ENCODE measurements around the gene CPNE8. TPM values are rescaled to one million over a fixed set of nuclear protein-coding genes. Genes with fewer than 3 reads are reported as not detected.

Gene CPNE8
- total and polyA plus RNA-seq, 2 donors (not counting 1 experiment from before 2014, with no cell fraction given): 1.5 to 1.6 TPM

- Histone ChIP-seq H3K79me2 (ENCODE audit: control insufficient read depth, insufficient read depth, low read length) (no peaks in the 10 kb centered on the region), H3K9ac (ENCODE audit: low read length) (no peak overlapping the region), H3K27me3 (replicated peaks in 1 of 4; ENCODE audit: control extremely low read depth in 1 of 4, control insufficient read depth in 3 of 4, insufficient read depth in 4 of 4, low read length in 3 of 4) (no peaks in the 10 kb centered on the region), H3K4me1 (ENCODE audit: control insufficient read depth in 2 of 2, insufficient read depth in 2 of 2, low read length in 2 of 2) (no peaks in the 10 kb centered on the region), H4K20me1 (ENCODE audit: control insufficient read depth, insufficient read depth, low read length, poor library complexity, severe bottlenecking) (no peaks in the 10 kb centered on the region), H3K4me2 (replicated peaks; ENCODE audit: low read depth, low read length, poor library complexity, severe bottlenecking) (no peak overlapping the region), H3K36me3 (replicated peaks in 1 of 2; ENCODE audit: control extremely low read depth in 1 of 2, control insufficient read depth in 1 of 2, extremely low read depth in 1 of 2, insufficient read depth in 2 of 2, low read length in 1 of 2) (no peaks in the 10 kb centered on the region), H3K9me3 (ENCODE audit: control extremely low read depth in 1 of 3, control insufficient read depth in 2 of 3, insufficient read depth in 1 of 3, low read length in 2 of 3) (no peaks in the 10 kb centered on the region), H3K4me3 (ENCODE audit: control extremely low read depth in 1 of 5, extremely low read depth in 1 of 5, insufficient read depth in 1 of 5, low read depth in 2 of 5, low read length in 4 of 5) (no peak overlapping the region), H2AFZ (ENCODE audit: insufficient read depth, low read depth, low read length, poor library complexity, severe bottlenecking) (no peak overlapping the region), H3K27ac (ENCODE audit: low read length in 2 of 2) (no peak overlapping the region)
- Mint-ChIP-seq H3K27ac (no peak overlapping the region), H3K4me1 (no peaks in the 10 kb centered on the region), H3K9me3 (ENCODE audit: insufficient read depth) (peaks cover 4% of the 10 kb centered on the region), H3K4me3 (no peak overlapping the region), H3K27me3 (no peaks in the 10 kb centered on the region)
- DNase-seq: no peak
- ChIA-PET POLR2A (no interaction called here), CTCF (interaction anchor here (1.6 kb wide), 1 partner anchor 10 kb away, joined by 4 read pairs; no protein-coding TSS in a partner anchor)
- TF ChIP-seq CTCF (IDR thresholded peaks at IDR 0.05): no peak
- no peak for TF ChIP-seq EZH2 (IDR thresholded peaks at IDR 0.05; ENCODE audit: borderline replicate concordance, insufficient read depth, low read depth, low read length, poor library complexity, severe bottlenecking)
- 75% methylated on average over 1 of the region's 2 CpGs for WGBS (ENCODE audit: insufficient coverage)
- intact Hi-C loops (cut with micrococcal nuclease): no loop called here
- ATAC-seq (ENCODE audit: low read depth): no peak
These were observed 235.9 kb downstream of the CPNE8 start for GRCh38 chr12:38669530-38669929.

GRCh38 chr12:38669081-38669480 is 236.3 kb downstream of the CPNE8 start:
- POLR2A ChIA-PET: no interaction called here
- DNase-seq: no peak
- Histone ChIP-seq H3K4me2 (replicated peaks; ENCODE audit: low read depth, low read length, poor library complexity, severe bottlenecking) (no peak overlapping the region), H3K9ac (ENCODE audit: low read length) (no peak overlapping the region), H3K36me3 (replicated peaks in 1 of 2; ENCODE audit: control extremely low read depth in 1 of 2, control insufficient read depth in 1 of 2, extremely low read depth in 1 of 2, insufficient read depth in 2 of 2, low read length in 1 of 2) (no peaks in the 10 kb centered on the region), H3K27me3 (replicated peaks in 1 of 4; ENCODE audit: control extremely low read depth in 1 of 4, control insufficient read depth in 3 of 4, insufficient read depth in 4 of 4, low read length in 3 of 4) (no peaks in the 10 kb centered on the region), H3K79me2 (ENCODE audit: control insufficient read depth, insufficient read depth, low read length) (no peaks in the 10 kb centered on the region), H3K27ac (ENCODE audit: low read length in 2 of 2) (no peak overlapping the region), H3K4me3 (ENCODE audit: control extremely low read depth in 1 of 5, extremely low read depth in 1 of 5, insufficient read depth in 1 of 5, low read depth in 2 of 5, low read length in 4 of 5) (no peak overlapping the region), H3K4me1 (ENCODE audit: control insufficient read depth in 2 of 2, insufficient read depth in 2 of 2, low read length in 2 of 2) (no peaks in the 10 kb centered on the region), H2AFZ (ENCODE audit: insufficient read depth, low read depth, low read length, poor library complexity, severe bottlenecking) (no peak overlapping the region), H3K9me3 (ENCODE audit: control extremely low read depth in 1 of 3, control insufficient read depth in 2 of 3, insufficient read depth in 1 of 3, low read length in 2 of 3) (no peaks in the 10 kb centered on the region), H4K20me1 (ENCODE audit: control insufficient read depth, insufficient read depth, low read length, poor library complexity, severe bottlenecking) (no peaks in the 10 kb centered on the region)
- H3K27ac Mint-ChIP-seq: no peak overlapping the region
- intact Hi-C loops (cut with micrococcal nuclease): no loop called here
- H3K9me3 Mint-ChIP-seq (ENCODE audit: insufficient read depth): no peaks in the 10 kb centered on the region
- CTCF ChIA-PET: interaction anchor here (1.6 kb wide), 1 partner anchor 10 kb away, joined by 4 read pairs; no protein-coding TSS in a partner anchor
- no peak overlapping the region for H3K4me3 Mint-ChIP-seq
- ATAC-seq (ENCODE audit: low read depth): no peak
- H3K27me3 Mint-ChIP-seq: no peaks in the 10 kb centered on the region
- TF ChIP-seq CTCF (IDR thresholded peaks at IDR 0.05) (no peak), EZH2 (IDR thresholded peaks at IDR 0.05; ENCODE audit: borderline replicate concordance, insufficient read depth, low read depth, low read length, poor library complexity, severe bottlenecking) (no peak)
- no CpG with 5 or more reads among the region's 1 CpG for WGBS (ENCODE audit: insufficient coverage)
- no peaks in the 10 kb centered on the region for H3K4me1 Mint-ChIP-seq

Data from B cell (primary cell).